HG03095 (cell line): Measurements from ENCODE around the gene DNAJC4.

Experiments used
- ATAC-seq: cut with Tn5 transposase; IDR thresholded peaks from one replicate; pipeline ENCODE4 v1.9.1; 2021; ENCODE audit warnings: moderate library complexity; ENCODE audit not compliant: unreplicated experiment

Gene DNAJC4

DNA sequence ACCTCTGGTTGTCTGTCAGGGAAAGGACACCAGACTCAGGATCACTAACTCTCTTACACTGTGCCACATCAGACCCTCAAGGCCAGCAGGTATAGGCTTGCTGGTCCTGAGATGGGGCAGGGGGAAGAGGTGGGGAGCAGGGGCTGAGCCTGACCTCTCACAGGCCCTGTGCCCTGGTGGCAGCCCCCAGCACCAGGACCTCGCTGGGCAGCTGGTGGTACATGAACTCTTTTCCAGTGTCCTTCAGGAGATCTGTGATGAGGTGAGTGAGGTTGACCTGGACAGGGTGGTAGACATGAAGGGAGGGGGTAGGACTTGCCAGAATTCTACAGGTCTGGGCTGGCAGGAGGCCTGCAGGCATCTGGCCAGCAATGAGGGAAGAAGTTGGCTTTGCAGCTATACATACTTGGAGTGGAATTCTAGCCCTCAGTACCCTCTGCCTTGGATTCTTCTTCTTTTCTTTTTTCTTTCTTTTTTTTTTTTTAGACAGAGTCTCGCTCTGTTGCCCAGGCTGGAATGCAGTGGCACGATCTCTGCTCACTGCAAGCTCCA, 2.9 kb upstream of the DNAJC4 start:
- ATAC-seq: no peak

- no peak for ATAC-seq
These were observed 1.1 kb upstream of the DNAJC4 start for GRCh38 chr11:64229090-64229743.

GRCh38 chr11:64229744-64230170, 591 bp upstream of the DNAJC4 start:
- ATAC-seq: no peak

DNA sequence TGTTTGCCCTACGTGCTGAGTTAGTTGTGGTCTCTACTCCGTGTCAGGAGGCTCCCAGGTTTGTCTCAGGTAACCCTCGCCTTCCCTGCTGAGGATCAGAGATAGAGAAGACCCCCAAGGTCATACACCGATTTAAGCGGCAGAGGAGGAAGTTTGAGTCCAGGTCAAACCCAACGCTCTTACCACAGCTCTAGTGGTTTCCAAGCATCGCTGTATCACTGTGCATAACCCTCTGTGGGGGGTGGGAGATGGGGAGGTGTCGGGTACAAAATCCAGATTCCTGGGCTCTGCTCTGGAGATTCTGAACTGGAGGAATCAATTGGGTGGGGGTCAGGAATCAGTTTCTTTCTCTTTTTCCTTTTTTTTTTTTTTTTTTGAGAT, 627 bp downstream of the DNAJC4 start:
- no peak for ATAC-seq

DNA sequence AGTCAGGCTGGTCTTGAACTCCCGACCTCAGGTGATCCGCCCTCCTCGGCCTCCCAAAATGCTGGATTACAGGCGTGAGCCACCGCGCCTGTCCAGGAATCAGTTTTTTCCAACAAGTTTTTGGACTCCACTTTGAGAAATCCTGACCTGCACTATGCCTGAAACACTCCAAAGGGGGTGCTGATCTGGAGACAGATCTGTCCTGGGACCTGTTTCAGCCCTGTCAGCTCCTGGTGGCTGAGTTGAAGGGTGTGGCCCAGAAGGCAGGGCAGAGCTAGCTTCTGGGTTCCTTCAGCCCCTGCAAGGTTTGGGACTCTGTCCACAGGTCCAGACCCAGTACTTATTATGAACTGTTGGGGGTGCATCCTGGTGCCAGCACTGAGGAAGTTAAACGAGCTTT, 1.2 kb downstream of the DNAJC4 start:
- no peak for ATAC-seq

- no peak for ATAC-seq
These were observed 2.0 kb downstream of the DNAJC4 start for GRCh38 chr11:64232182-64232966.

DNA sequence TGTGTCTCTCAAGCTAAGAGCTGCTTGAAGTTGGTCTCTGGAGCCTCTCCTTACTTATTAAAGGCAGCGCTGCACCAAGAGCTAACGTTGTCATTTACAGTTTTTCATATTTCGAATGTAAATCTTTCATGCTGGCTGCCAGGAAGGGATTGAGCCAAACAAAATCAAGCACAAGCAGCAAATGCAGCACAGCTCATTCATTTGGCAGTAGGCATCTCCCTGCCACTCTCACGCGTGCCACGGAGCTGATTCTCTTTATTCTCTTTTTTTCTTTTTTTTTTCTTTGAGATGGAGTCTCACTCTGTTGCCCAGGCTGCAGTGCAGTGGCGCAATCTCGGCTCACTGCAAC, 2.6 kb downstream of the DNAJC4 start:
- ATAC-seq: no peak

DNA sequence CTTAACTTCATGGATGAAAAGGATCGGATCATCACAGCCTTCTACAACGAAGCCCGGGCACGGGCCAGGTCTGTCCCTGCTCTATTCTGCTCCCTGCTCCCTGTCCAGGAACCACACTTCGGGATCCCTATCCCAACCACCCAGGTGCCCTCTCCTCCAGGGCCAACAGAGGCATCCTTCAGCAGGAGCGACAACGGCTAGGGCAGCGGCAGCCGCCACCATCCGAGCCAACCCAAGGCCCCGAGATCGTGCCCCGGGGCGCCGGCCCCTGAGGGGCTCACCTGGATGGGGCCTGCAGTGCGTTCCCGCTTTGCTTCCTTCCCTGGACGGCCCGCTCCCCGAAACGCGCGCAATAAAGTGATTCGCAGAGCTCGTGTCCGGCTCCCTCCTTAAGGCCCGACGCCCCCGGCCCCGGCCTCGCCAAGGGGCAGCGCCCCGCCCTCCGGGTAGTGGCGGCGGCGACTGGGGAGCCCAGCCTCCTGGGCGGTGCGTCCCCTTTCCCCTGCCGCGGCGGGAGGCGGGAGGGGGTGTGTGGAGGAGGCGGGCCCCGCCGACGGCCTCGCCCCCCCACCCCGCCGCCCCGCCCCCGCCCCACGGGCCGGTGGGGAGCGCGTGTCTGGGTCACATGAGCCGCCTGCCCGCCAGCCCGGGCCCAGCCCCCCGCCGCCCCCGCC, 3.7 kb downstream of the DNAJC4 start, which contains the start of gene VEGFB:
VEGFB (plus strand) TSS at position 672 of the 674 bp plus-strand sequence. CDS start 250 bp downstream, outside the sequence.
- no peak for ATAC-seq

- ATAC-seq: no peak
These were observed 4.5 kb downstream of the DNAJC4 start for GRCh38 chr11:64234647-64235379.

DNA sequence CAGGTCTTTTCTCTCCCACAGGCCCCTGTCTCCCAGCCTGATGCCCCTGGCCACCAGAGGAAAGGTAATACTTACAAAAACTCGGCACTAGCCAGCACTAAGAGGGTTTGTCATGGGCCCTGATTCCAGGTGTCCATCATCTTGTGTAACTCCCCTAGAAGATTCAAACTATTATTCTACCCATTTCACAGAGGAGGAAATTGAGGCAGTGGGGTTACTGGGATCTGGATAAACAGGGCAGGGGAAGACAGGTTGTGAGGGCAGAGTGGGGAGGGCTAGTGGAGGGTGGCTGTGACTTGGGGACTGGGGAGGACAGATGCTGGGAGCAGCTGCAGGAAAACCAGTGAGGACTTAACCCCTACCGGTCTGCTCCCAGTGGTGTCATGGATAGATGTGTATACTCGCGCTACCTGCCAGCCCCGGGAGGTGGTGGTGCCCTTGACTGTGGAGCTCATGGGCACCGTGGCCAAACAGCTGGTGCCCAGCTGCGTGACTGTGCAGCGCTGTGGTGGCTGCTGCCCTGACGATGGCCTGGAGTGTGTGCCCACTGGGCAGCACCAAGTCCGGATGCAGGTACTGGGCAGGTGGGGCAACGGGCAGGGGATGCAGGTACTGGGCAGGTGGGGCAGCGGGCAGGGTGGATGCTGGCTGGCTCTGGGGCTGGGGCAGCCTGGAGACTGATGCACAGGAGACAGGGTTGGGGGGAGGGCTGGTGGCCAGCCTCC, 5.3 kb downstream of the DNAJC4 start:
- no peak for ATAC-seq

DNA sequence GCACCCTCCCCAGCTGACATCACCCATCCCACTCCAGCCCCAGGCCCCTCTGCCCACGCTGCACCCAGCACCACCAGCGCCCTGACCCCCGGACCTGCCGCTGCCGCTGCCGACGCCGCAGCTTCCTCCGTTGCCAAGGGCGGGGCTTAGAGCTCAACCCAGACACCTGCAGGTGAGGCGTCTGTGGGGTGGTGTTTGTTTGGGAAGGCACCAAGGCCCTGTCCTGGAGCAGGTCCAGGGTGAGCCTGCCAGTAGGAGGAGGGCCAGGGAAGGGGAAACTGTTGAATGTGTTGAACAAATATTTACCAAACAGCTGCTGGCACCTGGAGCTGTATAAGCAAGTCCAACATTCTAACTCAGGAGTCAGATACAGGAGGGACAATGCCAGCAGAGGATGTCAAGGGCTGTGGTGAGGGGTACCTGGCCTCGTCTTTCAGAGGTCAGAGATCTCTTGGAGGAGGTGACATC, 7.2 kb downstream of the DNAJC4 start:
- no peak for ATAC-seq

- ATAC-seq: no peak
These were observed 7.7 kb downstream of the DNAJC4 start for GRCh38 chr11:64238076-64238475.

DNA sequence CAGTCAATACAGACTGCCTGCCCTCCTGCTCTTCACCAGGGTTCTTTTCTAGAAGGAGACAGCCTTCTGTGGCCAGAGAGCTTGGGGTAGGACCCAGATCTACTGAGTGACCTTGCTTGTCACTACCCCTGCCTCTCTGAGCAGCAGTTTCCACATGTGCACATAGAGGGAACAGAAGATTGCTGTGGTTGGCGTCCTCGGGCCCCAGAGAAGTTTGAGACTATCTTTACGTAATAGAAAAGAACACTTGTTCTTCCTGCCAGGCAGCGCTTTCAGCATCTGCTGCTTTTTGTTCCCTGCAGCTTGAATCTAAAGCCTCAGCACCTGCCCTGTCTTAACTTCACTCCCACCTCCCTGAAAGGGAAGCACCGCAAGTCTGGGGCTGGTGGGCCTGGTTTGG, 8.7 kb downstream of the DNAJC4 start:
- no peak for ATAC-seq

GRCh38 chr11:64239662-64240434, 9.5 kb downstream of the DNAJC4 start:
- no peak for ATAC-seq

GRCh38 chr11:64240435-64241240, 10.3 kb downstream of the DNAJC4 start, which contains the start of gene FKBP2:
FKBP2 (plus strand) TSS chr11:64241095; CDS start chr11:64242388, 1,293 bp downstream.
- peak; percentile 47 for ATAC-seq

- ATAC-seq: peak; percentile 61
These were observed 10.8 kb downstream of the DNAJC4 start for GRCh38 chr11:64241241-64241490.

DNA sequence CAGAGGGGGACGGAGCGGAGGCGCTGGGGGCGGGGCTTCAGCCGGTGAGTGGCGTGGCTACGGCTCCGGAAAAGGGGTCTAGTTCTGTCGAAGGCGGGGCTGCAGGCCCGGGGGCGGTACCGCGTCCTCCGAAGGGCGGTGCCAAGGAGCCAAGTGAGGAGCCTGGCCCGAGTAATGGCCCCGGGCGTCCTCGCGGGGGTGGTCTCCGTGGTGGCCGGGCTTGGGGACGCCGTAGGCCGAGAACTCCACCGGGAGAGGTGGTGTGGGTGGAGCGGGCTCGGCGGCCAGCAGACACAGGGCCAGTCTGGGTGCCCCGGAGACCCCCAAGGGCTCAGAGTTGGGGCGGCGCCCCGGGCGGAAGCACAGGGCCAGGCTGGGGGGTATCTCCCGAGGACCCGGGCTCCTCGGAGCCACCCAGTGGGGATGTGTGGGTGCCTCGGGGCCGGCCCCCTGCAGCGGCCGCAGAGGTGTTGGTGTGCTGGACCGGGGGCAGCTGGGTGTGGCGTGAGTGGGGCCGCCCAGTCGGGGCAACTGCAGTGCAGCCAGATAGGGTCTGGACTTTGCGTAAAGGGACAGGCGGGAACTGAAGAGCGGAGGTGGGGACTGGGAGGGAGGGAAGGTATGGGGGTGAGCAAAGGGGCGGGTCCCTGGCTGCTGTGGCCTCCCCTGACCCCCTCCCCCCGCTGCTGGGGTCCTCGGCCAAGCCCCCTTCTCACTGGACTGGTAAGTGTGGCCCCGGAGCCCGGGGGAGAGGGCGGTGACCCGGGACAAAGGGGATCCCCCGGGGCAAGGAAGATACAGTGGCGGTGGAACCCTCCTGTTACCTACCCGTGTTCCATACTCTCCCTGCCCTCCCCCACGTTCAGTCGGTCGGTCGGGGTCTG, 11.4 kb downstream of the DNAJC4 start:
- ATAC-seq: peak; percentile 6
